HG03280 (cell line): ENCODE data around the gene CD59.

Experiments used
- ATAC-seq: cut with Tn5 transposase; IDR thresholded peaks from one replicate; pipeline ENCODE4 v1.9.1; 2021; ENCODE audit warnings: mild to moderate bottlenecking, moderate library complexity; ENCODE audit not compliant: unreplicated experiment

The CD59 gene, protein sequence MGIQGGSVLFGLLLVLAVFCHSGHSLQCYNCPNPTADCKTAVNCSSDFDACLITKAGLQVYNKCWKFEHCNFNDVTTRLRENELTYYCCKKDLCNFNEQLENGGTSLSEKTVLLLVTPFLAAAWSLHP

DNA sequence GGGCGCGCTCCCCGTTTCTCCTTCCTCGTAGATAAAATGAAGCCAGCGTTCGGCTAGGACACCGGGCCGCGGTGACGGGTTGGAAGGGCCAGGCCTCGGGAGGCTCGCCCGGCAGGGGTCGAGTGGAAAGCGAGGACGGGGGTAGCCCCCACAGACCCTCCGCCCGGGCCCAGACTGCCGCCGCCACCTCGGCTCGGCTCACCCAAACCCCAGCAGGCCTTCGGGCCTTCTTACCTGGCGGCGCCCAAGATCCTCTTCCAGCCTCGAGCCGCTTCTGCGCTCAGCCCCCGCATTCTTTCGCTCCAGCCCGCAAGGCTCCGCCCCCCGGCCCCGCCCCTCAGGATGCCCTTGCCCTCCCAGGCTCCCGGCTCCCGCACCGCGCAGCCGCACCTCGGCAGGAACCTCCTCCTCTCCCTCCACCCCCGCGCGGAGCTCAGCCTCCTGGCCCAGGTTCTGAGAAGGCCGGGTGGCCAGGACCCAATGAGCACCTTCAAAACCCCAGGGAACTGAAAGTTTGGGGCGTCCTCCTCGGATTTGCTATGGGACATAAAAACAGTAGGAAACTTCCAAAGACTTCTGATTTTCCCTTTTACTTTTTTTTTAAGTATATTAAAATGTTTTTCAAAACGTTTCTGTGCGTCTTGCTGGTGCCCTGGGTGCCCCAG, at the start of gene CD59:
TSS of gene CD59 (minus strand) at position 276 of the 665 bp plus-strand sequence. CDS start 13,978 bp downstream, outside the sequence.
- ATAC-seq = peak; percentile 60

DNA sequence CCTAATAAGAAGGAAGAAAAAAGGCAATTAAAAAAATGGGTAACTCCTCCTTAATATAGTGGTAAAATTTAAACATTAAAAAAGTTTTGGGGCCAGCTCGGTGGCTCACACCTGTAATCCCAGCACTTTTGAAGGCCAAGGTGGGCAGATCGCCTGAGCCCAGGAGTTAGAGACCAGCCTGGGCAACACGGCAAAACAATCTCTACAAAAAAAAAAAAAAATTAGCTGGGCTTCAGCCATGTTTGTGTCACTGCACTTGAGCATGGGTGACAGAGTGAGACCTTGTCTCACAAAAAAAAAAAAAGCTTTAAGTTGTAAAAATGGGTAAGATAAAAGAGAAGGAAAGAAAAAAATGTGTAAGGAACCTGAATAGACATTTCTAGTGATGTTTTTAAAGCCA, 49.4 kb upstream of the CD59 start:
- no peak for ATAC-seq

DNA sequence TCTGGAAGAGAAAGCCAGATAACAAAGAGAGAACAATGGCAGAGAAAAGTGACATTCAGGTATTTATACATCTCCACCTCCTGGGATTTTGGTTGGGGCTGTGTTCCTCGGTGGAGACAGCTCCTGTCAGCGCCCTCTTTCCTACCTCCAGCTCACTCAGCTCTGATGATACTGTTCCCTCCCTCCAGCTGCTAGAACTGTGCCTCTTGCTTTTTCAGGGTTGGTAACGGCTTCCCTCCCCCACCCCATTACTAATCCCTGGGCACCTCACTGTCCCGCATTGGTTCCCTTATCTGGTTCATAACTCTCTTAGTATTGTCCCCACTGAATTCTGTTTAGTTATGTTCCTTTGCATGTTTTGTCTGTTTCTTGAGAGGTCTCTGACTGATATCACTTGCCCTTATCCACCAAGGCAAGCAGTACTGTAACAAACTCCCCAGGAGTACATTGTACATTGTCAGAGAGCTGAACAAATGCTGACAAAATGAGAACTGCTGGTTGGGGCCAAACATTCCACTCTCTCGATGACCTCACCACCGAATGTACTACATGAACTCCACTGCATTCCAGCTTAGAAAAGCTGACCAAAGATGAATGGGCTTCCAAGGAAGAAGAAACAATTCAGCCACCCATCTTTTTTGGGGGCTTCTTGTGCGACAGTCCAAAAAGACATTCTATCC, 43.8 kb upstream of the CD59 start:
- ATAC-seq = no peak

DNA sequence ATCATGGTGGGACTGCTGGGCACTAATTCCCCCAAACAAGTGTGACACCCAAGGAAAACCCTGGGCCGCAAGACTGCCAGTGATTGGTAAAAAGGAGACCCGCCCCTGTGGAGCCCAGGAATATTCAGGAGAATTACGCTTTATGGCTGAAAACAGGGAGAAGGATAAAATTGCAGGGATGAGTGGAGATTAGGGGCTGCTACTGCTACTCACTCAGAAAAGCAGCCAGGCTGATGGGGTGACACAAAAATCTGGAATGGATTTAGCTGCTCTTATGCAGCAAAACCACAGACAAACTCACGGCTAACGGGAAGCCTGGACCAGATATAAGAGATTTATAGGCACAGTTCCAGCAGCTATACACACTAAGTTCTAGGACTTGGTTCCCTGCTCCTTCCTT, 42.5 kb upstream of the CD59 start:
- no peak for ATAC-seq

DNA sequence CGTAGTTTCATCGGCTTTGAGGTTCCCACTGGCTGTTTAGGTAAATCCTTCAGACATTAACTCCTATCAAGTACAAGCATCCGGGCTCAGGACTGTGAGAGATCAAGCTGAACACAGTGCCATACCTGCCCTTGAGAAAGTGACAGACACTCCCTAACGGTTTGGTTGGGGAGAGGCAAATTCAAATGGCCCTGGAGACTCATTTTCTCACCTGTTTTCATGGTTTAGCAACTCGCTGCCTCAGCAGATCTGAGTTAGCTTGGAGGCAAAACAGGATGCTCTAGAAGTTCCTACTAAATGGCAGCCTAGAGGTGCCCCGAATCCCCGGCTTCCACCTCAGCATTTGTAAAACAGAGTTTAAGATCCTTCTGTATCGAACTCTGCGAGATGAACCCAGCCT, 41.7 kb upstream of the CD59 start:
- ATAC-seq = no peak

DNA sequence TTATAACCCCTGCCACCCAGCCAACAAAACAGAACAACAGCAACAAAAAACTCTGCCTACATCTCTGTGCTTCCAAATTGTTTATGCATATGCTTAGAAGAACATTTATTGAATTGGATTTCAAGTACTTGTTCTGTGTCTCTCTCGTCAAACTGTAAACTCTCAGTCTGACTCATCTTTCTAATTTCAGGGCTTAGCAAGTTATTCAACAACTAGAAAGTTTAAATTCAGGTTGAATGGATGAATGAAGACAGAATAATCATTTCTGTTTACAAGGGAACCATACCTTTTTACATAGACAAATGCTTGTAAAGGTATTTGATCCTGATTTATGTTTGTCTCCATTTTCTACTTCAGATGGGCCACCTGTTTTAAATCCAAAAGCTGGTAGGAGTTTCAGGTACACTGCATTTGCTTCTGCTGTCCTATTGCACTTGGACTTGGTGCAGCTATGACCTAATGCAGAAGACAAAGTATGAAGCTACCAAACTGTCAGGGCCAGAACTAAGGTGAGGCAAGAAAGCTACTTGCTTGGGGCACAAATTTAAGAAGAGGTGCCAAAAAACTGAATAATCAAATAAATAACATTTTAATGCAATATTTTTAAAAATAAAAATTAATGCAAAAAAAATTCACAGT, 39.7 kb upstream of the CD59 start:
- no peak for ATAC-seq

GRCh38 chr11:33775467-33775807, 39.2 kb upstream of the CD59 start:
- no peak for ATAC-seq

- ATAC-seq = no peak
Measured at GRCh38 chr11:33774736-33775466, 38.7 kb upstream of the CD59 start.

DNA sequence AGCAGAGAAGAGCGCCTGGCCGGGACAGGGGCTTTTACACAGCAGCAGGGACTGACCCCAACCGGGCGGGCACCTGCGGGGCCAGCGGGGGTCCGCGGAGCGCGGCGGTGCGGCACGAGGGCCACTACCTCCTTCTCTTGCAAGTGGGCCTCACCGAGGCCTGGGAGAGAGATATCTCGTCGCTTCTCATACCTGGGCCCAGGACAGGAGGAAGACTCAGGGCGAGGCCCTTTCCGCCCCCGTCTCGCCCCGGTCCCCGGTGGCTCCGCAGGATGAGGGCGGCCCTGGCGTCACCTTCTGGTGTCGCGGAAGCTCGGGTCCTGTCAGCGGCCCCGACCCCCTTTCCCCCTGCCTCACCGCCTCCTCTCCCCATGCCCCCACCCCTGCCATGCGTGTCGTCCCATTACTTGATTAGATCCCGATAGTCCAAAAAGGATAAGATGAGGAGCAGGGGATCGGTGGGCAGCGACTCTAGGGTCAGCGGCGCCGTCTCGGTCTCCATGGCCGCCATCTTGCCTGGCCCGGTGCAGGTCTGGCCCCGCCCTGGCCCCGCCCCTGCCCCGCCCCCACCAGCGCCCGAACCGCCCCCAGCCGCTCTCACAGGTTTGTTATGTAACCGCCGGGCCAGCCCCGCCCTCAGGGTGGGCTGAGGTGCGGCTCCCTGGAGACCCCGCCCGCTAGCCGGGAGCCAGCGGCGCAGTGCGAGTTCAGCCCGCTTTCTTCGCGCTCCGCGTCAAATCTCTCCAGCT, 37.9 kb upstream of the CD59 start, which contains the start of gene FBXO3:
TSS of gene FBXO3 (minus strand) at position 534 of the 749 bp plus-strand sequence. CDS start at position 511, 23 bp downstream.
- ATAC-seq = peak; percentile 69

DNA sequence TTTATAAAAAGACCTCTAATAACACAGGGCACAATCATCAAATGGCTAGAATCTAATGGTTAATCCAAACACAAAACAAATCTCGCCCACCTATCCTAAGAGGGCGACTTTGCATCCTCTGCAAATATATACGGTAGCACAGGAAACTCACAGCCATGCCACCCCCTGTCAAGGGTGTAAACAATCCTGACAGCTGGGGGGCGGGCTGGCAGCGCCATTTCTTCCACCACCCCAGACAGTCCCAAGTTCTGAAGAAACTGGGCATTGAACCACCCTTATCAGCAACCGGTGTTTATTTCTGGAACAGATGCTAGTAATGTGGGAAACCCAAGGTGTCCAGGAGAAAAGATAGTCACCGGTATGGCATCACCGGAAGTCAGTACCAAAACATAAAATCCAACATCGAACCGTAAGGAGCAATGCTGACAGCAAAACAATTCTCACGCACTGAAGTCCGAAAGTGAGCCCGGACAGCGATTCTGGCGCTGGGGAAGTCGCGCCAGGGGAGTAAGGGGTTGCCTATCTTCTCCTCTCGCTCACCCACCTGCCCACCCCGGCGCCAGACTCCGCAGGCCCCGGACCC, 37.3 kb upstream of the CD59 start:
- ATAC-seq = no peak

DNA sequence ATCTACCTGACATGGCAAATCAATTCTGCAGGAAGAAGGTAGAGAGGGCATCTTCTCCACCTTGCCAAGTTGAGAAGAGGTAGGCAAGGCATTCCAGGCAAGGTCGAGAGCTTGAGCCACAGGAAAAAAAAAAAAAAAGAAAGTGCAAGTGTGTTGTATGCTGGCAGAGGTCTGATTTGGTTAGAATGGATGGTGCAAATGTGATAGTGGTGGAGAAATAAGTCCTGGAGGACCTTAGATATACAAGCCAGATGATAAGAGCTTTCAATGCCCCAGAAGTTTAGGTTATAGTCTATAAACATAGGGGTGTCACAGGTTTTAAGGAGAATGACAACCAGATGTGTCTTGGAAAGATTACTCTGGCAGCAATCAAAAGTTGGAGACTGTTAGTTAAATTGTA, 36.6 kb upstream of the CD59 start:
- no peak for ATAC-seq

DNA sequence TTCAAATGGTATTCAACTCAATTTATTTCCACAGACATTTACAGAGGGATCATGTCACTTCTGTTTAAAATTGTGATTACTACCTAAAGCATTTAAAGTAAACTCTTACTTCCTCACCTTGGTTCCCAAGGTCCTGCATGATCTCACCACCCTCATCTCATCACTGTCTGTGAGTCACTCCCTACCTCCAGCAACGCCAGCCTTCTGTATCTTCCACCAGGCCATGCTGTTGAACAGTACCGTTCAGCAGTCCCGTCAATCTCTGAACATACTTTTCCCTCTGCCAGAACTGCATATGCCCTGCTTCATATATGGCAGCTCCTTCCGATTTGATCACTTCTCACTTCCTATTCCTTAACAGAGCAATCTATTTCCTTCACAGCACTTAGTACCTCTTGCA, 36.1 kb upstream of the CD59 start:
- no peak for ATAC-seq

- no peak for ATAC-seq
Measured at GRCh38 chr11:33770236-33770635, 34.0 kb upstream of the CD59 start.

- ATAC-seq = no peak
Measured at GRCh38 chr11:33769542-33769941, 33.3 kb upstream of the CD59 start.

DNA sequence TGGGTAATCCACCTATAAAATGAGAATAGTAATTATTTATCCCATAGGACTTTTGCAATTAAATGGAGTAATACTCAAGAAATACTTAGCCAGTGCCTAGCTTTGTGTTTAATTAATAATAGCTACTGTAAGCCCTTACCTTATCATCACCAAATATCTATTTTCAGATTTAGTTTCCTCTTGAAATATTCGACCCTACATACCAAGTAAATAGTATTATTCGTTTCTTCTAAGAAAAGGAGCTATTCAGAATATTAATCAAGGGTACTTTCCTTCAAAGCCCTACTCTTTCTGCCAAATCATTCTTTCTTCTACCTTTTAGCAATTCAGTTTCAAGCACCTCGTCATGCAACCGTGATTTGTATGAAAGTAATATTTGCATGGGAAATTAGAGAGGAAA, 31.4 kb upstream of the CD59 start:
- ATAC-seq = no peak

DNA sequence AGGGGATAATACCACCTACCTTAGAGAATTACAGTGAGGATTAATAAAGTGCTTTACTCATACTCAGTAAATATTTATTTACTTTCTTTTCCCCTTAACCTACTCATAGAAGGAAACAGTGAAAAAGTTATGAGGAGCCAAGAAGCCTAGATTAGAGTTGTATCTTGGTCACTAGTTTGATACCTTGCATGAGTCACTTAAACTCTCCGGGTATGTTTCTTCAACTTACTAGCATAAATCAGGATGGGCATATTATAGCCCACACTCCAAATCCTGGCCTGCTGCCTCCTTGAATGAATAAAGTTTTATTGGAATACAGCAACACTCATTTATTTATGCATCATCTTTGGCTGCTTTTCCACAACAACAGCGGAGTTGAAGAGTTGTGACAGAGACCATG, 29.9 kb upstream of the CD59 start:
- no peak for ATAC-seq

DNA sequence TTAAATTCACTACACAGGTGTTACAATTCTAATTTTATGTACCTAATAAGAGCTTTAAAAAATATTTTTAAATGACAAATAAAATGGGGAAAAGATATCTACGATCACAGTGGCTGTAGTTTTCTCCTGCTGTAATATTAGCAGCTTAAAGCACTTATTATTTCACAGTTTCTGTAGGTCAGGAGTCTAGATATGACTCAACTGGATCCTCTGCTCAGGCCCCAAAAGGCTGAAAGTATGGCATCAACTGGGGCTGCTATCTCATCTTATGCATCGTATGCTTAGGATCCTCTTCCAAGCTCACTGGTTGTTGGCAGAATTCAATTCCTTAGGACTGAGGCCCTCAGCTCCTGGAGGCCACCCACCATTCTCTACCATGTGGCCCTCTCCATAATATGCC, 25.2 kb upstream of the CD59 start:
- peak; percentile 72 for ATAC-seq

DNA sequence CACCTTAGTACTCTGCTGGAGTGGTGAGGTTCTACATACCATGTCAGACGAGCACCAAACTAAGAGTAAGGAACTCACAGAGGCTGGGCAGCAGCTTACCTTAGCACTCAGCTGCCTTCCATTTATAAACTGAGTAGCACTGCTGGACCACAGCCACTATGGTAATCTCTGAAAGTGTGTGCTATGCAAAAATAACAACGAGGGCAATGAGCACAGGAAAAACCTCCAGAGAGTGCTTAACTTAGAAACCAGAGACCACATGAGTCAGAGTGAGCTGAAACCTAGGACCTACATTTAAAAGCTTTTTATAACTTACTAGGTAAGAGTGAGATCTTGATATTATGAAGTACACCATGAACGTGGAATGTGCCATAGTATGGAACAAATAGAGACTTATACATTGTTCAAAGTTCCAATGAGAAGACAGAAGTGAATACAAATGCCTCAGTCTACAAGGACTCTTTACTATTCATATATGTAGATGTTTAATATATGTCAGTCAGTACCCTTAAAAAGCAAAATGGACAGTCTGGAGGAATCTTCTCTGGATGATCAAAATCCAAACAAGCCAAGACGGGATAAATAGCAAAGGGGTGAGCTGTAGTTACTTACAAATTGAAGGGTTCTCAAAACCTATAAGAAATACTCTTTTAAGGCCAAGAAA, 17.2 kb upstream of the CD59 start:
- ATAC-seq = peak; percentile 98

DNA sequence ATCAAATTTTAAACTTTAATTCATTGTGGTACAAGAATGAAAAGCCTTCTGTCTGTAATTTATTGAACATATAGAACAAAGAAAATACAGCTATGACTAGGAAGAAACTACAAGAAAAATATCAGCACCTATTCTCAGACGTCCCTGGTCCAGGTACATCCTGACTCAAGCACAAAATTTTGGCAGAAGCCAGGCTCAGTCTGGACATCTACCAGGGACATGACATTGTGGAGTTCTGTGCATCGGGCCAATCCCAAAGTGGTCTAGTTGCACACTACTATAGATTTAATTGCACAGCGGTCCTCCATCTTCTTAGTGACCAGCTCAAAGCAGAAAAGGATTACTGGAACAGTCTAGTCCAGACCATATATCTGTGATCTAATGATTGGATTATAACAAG, 15.7 kb upstream of the CD59 start:
- no peak for ATAC-seq

DNA sequence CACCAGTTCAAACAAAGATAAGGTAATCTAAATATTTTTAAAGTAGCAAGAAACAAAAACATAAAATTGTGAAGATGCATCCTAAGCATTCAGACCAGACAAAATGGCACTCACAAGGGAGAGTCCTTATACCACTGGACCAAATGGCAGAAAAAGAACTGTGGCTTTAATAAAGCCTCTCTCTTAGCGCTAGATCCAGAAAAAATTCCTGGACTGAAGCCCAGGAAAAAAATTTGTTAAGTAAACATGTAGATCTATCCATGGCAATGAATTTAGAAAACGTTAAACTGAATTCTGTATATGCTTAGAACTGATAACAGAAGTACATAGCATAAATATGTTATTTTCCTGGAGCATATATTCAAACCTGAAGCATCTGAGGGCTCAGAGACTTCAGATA, 11.8 kb upstream of the CD59 start:
- ATAC-seq = no peak
